Duodenal mucosa (tissue), 2 donors: Measurements from ENCODE around the gene SVIL.
"Not testable (repeated sequence)": the region's sequence is repeated elsewhere in the genome, so short reads cannot be mapped to it uniquely, and the experiment has no call there.

Experiments
- H3K27ac ChIP-seq: one replicate; pipeline ENCODE4 v1.7.0; 2013; ENCODE audit warnings: low read depth, low read length
- H3K27me3 ChIP-seq, 2 donors: one replicate each; pipeline ENCODE4 v1.7.0; 2013; ENCODE audit warnings: low read length in 2 of 2, control low read depth in 1 of 2; ENCODE audit not compliant: insufficient read depth in 2 of 2, control insufficient read depth in 1 of 2
- H3K36me3 ChIP-seq, 2 donors: one replicate each; pipeline ENCODE4 v1.7.0; 2013; ENCODE audit warnings: low read length in 2 of 2, control low read depth in 1 of 2; ENCODE audit not compliant: insufficient read depth in 2 of 2, control insufficient read depth in 1 of 2
- H3K4me1 ChIP-seq, 2 donors: one replicate each; pipeline ENCODE4 v1.7.0; 2013; ENCODE audit warnings: low read length in 2 of 2, control low read depth in 1 of 2; ENCODE audit not compliant: insufficient read depth in 2 of 2, control insufficient read depth in 1 of 2
- H3K4me3 ChIP-seq, 2 donors: one replicate each; pipeline ENCODE4 v1.7.0; 2013; ENCODE audit warnings: low read length in 2 of 2, low read depth in 1 of 2
- H3K9ac ChIP-seq, 2 donors: one replicate each; pipeline ENCODE4 v1.7.0; 2013; ENCODE audit warnings: low read length in 2 of 2, low read depth in 1 of 2
- H3K9me3 ChIP-seq, 2 donors: one replicate each; pipeline ENCODE4 v1.7.0; 2013; ENCODE audit warnings: low read length in 2 of 2, control low read depth in 1 of 2; ENCODE audit not compliant: control insufficient read depth in 1 of 2

SVIL gene

DNA sequence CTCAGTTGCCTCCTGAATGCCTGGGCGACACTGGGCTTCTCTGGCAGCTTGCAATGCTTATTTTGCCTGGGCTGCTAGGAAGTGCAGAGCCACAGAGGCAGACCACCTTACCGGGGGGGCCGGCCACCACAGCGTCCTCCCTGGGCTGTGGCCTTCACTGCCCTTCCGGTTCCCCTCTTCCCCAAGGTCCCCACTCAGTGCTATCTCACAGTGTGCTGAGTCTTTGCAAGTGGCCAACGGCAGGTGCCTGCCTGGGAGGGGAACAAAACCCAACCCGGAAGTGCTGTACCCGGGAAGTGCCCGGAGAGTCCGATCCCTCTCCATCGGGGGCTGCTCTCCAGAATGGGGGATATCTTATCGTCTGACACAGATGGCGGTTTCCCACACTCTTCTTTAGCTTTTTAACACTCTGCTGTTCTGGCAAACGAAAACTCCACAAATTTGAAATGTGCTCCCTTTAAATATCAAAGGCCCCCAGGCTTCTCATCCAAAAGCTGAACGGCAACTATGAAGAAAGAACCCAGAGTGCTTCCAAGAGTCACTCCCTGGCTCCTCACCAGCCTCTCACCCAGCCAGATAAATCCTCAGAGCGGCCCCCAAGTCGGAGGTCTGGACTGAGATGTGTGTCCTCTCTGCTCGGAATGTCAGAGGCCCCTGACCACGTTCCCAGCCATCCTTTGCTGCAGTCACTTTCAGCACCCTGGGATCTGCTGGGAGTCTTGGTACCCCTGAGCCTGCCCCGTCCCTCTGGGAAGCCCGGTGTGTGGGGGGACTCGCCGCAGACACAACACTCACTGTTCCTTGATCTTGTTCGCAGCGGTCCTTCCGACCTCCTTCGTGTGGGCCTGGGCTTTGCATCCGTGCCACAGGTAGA is 165.1 kb downstream of the SVIL start:
- Histone ChIP-seq H3K4me3 (no peak overlapping the region), H3K4me1 (no peaks in the 10 kb centered on the region), H3K27me3 (no peaks in the 10 kb centered on the region), H3K9me3 (no peaks in the 10 kb centered on the region), H3K36me3 (peaks cover 31 to 70% of the 10 kb centered on the region in 2 donors), H3K27ac (no peak overlapping the region), H3K9ac (no peak overlapping the region)

DNA sequence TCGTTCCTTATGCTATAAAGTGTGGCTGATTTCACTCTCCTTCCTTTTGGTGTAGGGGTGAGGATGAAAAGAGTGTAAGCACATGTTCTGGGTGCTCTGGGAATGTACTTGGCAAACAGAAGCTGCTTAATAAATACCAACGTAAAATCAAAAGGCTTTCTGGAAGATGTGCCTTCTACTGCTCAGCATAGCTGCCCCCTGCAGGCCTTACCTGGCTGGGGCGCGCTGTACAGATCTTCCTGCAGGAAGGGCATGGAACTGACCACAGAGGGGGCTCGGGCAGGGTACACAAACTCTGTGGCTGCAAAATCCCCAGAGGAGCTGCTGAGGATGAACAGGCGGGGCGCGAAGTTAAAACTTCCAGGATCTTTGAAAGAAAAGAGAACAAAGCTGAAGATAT is 169.4 kb downstream of the SVIL start:
- no peaks in the 10 kb centered on the region for H3K4me1 ChIP-seq
- H3K27ac ChIP-seq = no peak overlapping the region
- no peaks in the 10 kb centered on the region for H3K27me3 ChIP-seq
- H3K9ac ChIP-seq = no peak overlapping the region
- H3K9me3 ChIP-seq = no peaks in the 10 kb centered on the region
- no peak overlapping the region for H3K4me3 ChIP-seq
- H3K36me3 ChIP-seq = peaks cover 25 to 66% of the 10 kb centered on the region in 2 donors

DNA sequence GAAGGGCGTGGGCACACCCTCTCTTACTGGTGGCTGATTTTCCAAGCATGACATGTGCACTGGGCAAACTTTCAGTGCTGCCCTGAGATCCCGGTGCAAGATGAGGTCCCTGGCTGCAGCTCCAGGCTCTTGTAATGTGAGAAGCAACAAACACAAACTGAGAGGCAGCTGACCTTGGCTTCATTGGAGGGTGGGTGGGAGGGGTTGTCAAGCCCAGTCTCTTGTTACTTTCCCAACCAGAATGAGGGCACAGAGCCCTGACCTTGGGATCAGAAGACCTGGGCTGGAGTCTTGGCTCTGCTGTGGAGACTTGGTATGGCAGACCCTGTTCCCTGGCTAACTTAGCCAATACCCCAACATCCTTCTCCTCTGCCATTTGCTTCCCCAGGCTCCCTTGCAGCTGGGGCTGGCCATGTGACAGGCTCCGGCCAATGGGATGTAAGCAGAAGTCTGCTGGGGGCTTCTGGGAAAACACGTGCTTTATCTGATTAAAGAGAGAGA is 170.1 kb downstream of the SVIL start:
- not testable (repeated sequence) for H3K27ac ChIP-seq, H3K4me3 ChIP-seq, H3K27me3 ChIP-seq, H3K9ac ChIP-seq, H3K4me1 ChIP-seq, H3K9me3 ChIP-seq
- H3K36me3 ChIP-seq = peaks cover 29 to 66% of the 10 kb centered on the region in 2 donors

GRCh38 chr10:29461042-29461441 is 173.7 kb downstream of the SVIL start:
- Histone ChIP-seq H3K27me3 (no peaks in the 10 kb centered on the region), H3K4me1 (no peaks in the 10 kb centered on the region), H3K9ac (no peak overlapping the region), H3K27ac (no peak overlapping the region), H3K36me3 (peaks cover 21 to 54% of the 10 kb centered on the region in 2 donors), H3K4me3 (no peak overlapping the region), H3K9me3 (no peaks in the 10 kb centered on the region)

GRCh38 chr10:29458190-29458589 is 176.6 kb downstream of the SVIL start:
- not testable (repeated sequence) for H3K27me3 ChIP-seq, H3K4me1 ChIP-seq, H3K27ac ChIP-seq, H3K9ac ChIP-seq, H3K9me3 ChIP-seq, H3K4me3 ChIP-seq
- H3K36me3 ChIP-seq = peaks cover 10 to 37% of the 10 kb centered on the region in 2 donors

DNA sequence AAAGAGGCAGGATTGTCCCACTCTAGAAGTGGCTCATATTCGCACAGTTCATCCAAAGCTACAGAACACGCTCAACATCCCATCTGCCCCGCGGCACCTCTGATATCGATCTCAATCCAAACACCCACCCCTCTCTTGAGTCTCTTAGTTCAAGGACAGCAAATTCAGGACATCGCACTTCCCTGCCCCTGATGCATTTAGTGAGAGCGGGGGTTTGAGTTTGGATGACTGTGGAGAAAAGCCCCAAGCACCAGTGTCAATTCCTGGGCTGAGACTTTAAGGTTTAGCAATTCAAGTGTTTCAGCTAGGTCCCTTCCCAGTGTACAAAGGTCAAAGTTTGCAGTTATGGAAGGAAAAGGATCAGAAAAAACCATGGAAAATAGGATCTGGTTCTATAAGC is 179.7 kb downstream of the SVIL start:
- no peak overlapping the region for H3K9ac ChIP-seq
- peaks cover 2 to 20% of the 10 kb centered on the region in 2 donors for H3K36me3 ChIP-seq
- no peaks in the 10 kb centered on the region for H3K4me1 ChIP-seq
- H3K27me3 ChIP-seq = no peaks in the 10 kb centered on the region
- H3K27ac ChIP-seq = no peak overlapping the region
- H3K4me3 ChIP-seq = no peak overlapping the region
- H3K9me3 ChIP-seq = no peaks in the 10 kb centered on the region

DNA sequence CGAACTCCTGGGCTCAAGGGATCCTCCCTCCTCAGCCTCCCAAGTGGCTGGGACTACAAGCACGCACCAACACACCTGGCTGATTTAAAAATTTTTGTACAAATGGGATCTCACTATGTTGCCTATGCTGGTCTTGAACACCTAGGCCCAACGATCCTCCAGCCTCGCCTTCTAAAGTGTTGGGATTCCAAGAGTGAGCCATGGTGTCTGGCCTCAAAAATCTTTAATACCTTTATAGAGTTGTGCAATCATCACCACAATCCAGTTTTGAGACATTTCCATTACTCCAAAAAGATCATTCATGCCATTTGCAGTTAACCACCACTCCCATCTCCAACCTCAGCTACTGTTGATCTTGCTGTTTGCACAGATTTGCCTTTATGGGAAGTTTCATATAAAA is 180.5 kb downstream of the SVIL start:
- peaks cover 0 to 14% of the 10 kb centered on the region in 2 donors for H3K36me3 ChIP-seq
- H3K4me1 ChIP-seq = no peaks in the 10 kb centered on the region
- H3K27ac ChIP-seq = no peak overlapping the region
- no peak overlapping the region for H3K9ac ChIP-seq
- H3K9me3 ChIP-seq = no peaks in the 10 kb centered on the region
- no peaks in the 10 kb centered on the region for H3K27me3 ChIP-seq
- no peak overlapping the region for H3K4me3 ChIP-seq

DNA sequence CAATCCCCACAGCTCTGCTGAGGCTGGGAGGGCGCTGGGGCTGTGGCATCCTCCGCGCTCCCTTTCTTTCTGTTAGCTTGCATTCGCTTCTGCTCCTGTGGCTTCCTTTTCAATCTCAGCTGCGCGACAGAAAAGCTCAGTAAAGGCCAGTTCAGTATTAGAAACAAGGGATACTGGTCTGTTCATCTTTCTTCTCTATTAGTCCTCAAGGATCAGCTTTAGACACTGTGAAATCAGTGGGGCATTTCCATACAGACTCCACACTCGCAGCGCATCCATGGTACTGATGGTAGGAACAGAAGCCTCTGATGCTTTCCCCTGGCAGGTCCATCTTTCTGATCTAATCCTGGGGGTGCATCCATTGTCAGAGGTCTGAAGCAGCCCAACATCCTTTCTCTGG is 182.2 kb downstream of the SVIL start:
- Histone ChIP-seq H3K27ac (no peak overlapping the region), H3K4me3 (no peak overlapping the region), H3K4me1 (no peaks in the 10 kb centered on the region), H3K27me3 (no peaks in the 10 kb centered on the region), H3K36me3 (peaks cover 0 to 6% of the 10 kb centered on the region in 2 donors), H3K9ac (no peak overlapping the region), H3K9me3 (no peaks in the 10 kb centered on the region)

GRCh38 chr10:29451946-29452345 is 182.8 kb downstream of the SVIL start:
- no peaks in the 10 kb centered on the region for H3K27me3 ChIP-seq
- H3K9ac ChIP-seq = no peak overlapping the region
- no peaks in the 10 kb centered on the region for H3K4me1 ChIP-seq
- peaks cover 0 to 2% of the 10 kb centered on the region in 2 donors for H3K36me3 ChIP-seq
- H3K27ac ChIP-seq = no peak overlapping the region
- no peak overlapping the region for H3K4me3 ChIP-seq
- no peaks in the 10 kb centered on the region for H3K9me3 ChIP-seq

DNA sequence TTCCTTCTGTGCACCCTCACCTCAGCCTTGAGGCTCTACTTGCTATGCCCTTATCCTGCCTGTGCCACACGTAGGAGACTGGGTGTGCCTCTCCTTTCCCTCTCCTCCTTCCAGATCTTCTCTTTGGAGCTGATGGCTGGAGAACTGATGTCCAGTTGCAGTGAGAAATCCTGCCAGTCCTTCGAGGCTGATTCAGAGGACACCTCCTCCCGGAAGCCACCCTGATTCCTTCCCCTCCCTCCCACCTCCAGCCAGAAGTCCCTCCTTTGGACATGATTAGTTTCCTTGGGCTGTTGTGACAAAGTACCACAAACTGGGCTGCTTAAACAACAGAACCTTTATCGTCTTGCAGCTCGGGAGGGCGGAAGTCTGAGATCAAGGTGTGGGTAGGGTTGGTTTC is 184.4 kb downstream of the SVIL start:
- Histone ChIP-seq H3K27ac (no peak overlapping the region), H3K9me3 (no peaks in the 10 kb centered on the region), H3K9ac (no peak overlapping the region), H3K27me3 (no peaks in the 10 kb centered on the region), H3K4me1 (no peaks in the 10 kb centered on the region), H3K4me3 (no peak overlapping the region), H3K36me3 (peaks cover 0 to 2% of the 10 kb centered on the region in 2 donors)
